HG03060 (cell line): ENCODE measurements around the gene OSBP2.

Source experiments
- ATAC-seq: cut with Tn5 transposase; IDR thresholded peaks from one replicate; pipeline ENCODE4 v1.9.1; 2021; ENCODE audit warnings: low read depth, moderate number of reproducible peaks; ENCODE audit not compliant: unreplicated experiment

Gene OSBP2

GRCh38 chr22:30802202-30803166 is 107.8 kb downstream of the OSBP2 start:
- no peak for ATAC-seq

DNA sequence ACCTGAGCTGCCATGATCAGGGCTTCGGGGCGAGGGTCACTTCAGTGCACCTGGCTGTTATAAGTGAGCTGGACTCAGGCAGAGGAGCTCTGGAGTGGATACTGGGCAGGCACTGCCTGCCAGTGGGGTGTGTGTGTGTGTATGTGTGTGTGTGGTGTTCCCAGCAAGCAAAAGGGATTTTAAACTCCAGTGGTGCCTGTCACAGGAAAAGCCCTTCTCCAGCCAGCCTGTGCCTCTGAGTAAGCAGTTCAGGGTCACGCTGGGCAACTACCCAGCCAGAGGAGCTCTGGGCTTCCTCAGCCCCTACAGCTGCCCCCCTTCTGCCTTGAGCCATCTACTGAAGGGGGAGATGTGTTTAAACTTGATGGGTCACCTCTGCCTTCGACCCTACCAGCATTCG is 109.0 kb downstream of the OSBP2 start:
- ATAC-seq, result no peak

GRCh38 chr22:30804626-30805025 is 110.0 kb downstream of the OSBP2 start:
- ATAC-seq, result no peak

GRCh38 chr22:30806391-30806861 is 111.8 kb downstream of the OSBP2 start:
- no peak for ATAC-seq

- ATAC-seq, result no peak
These were observed 114.4 kb downstream of the OSBP2 start for GRCh38 chr22:30809086-30809485.

GRCh38 chr22:30810105-30810504 is 115.4 kb downstream of the OSBP2 start:
- ATAC-seq, result no peak

- no peak for ATAC-seq
These were observed 119.3 kb downstream of the OSBP2 start for GRCh38 chr22:30813936-30814335.

DNA sequence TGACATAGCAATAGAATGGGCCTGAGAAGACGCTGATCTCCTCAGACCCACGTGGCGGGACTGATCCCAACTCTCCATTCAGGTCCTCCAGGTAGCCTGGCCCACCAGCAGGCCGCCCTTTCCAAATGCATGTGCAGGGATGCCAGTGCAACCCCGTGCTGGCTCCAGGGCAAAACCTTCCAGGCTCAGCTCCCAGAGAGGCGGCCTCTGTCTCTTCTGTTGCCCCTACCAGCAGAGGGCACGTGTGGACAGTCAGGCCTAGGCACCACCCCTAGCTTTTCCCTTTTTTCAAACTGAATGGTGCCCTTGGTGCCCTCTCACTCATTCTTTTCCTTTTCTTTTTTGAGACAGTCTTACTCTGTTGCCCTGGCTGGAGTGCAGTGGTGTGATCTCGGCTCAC is 121.7 kb downstream of the OSBP2 start:
- no peak for ATAC-seq

DNA sequence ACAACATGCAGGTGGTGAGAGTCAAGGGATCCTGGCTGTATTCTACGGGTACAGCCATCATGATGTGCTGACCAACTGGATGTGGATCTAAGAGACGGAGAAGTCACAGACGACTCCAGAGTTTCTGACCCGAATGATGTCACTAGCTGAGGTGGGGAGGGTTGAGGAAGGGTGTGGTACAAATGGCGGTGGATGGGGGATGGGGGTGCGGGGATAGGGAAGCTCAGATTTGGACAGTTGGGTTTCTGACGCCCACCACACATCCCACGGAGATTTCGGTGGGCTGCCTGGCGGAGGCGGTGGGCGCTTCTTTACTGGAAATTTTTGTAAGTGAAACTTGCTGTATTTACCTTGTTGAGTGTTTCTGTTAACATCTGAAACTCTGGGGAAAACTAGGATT is 126.7 kb downstream of the OSBP2 start:
- no peak for ATAC-seq

DNA sequence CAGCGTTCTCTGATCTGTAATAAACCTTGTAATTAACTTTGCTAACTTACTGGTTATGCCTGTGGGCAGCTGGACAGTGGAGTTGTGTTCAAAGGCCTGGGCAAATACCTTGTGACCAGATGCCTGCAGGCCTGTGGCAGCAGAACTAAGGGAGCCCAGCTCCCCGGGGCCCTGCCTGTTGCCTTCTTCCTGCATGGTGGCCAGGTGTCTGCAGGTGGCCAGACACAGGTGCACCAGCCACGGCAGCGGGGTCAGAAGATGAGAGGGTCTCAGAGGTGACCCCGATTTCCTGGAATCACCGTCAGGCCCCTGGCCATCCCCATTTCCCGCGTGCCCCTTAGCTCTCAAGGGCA is 127.2 kb downstream of the OSBP2 start:
- ATAC-seq, result no peak

- ATAC-seq, result no peak
These were observed 127.7 kb downstream of the OSBP2 start for GRCh38 chr22:30822216-30823014.

GRCh38 chr22:30823015-30823370 is 128.3 kb downstream of the OSBP2 start:
- no peak for ATAC-seq

DNA sequence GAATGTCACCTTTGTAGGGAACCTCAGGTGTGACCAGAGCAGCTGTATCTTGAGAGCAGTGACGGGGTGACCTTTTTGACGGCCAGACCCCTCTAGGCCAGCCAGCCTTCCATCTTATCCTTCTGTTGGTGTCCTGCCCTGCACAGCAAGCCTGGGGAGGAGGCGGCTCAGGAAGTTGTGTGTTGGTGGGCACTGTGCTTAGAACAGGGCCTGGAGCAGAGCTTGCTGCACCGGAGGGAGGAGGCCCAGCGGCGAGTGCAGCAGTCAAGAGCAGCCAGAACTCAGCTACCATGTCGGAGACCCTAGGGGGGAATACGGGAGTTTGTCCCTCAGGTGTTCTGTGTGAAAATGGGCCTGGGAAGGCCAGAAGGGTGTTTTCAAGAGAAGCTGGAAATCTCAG is 129.4 kb downstream of the OSBP2 start:
- ATAC-seq, result no peak

GRCh38 chr22:30824711-30825110 is 130.0 kb downstream of the OSBP2 start:
- no peak for ATAC-seq

- no peak for ATAC-seq
These were observed 131.2 kb downstream of the OSBP2 start for GRCh38 chr22:30825711-30826505.

DNA sequence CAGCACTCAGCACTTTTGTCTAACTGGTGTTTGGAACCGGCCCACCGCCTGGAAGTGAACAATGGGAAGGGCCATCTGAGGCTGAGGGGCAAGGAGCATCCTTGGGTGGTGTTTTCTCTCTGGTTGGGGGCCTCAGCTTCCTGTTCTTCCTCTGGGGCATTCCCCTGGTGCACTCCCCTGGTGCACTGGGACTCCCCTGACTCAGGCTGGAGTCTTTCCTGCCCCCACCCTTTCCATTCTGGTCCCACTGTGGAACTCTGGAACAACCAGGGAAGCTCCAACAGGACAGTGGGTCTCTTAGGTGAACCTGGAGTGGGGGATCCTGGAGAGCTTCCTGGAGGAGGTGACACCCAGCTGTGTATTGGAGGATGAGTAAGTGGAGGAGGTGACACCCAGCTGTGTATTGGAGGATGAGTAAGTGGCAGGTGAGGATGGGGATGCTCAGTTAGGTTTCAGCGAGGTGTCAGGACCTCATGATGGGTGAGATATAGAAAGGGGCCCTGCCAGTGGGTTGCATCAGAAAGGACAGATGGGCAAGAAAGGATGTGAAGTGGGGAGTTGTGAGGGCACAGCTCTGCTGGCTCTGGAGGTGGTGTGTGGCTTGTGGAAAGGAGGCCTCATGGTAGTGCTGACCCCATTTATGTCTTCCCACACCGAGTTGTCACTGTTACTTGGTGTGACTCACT is 132.1 kb downstream of the OSBP2 start:
- no peak for ATAC-seq

DNA sequence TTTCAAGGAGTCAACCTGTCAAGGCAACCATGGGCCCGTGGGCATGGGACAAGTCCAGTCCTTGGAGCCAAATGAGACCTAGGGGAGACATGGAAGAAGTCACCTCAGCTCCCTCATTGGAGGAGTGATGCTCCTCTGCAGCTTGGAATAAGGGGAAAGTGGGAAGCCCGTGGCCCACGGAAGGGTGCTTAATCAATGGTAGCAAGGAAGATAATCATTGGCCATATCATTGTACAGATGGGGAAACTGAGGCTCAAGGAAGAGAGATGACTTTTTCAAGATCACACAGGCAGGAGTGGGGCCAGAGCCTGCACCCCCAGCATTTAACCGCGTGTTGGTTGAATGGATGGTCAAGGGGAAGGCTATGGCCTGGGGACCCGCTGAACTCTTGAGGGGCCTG is 133.0 kb downstream of the OSBP2 start:
- no peak for ATAC-seq

GRCh38 chr22:30828187-30829155 is 133.8 kb downstream of the OSBP2 start:
- no peak for ATAC-seq

DNA sequence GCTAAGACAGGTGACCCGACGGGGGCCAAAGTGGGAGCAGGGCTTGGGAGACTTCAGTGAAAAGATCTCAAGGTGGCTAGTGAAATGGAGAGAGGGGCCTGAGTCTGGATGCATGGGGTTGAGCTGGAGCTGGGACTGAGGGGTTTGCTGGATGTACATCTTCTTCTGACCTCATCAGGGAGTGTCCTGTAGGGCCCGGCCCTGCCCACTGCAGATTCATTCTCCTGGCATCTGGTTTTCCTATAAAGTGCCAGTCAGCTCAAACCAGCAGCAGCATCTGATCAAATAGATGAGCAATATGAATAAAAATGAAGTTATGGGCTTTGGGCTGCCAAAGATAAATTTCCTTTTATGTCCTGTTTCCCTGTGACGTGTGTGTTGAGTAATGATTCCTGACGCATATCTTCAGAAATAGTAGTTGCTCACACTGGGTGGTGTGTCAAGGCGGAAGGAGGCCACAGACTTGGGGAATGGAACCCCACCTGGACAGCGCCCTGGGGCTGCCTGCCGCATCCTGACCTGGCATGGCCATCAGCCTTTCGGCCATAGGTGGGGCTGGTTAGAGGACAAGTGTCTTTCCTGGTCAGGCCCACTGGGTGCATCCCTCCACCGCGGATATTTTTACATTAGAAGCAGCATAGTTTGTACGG is 135.4 kb downstream of the OSBP2 start:
- ATAC-seq, result no peak
